A673 (cell line): ENCODE results near the gene LRRFIP1. TPM values are rescaled to one million over a fixed set of nuclear protein-coding genes. Genes with fewer than 3 reads are reported as not detected.

Experiments
- BruUV-seq: library from RNA; stranded (reverse); fragments of 400-500 nt; replicated peaks from 2 replicates; lab custom pipeline; 2021; lab: Mats Ljungman, UMichigan
- CTCF ChIA-PET: fragments of 300-600 bp; sonication (Branson Sonifier 250); formaldehyde crosslinking; loops from one replicate; lab custom pipeline; 2022; ENCODE audit warnings: antibody characterized with exemption; lab: Charles Lee
- POLR2A ChIA-PET: fragments of 300-600 bp; sonication (Branson Sonifier 250); formaldehyde crosslinking; loops from one replicate; lab custom pipeline; 2022; ENCODE audit warnings: antibody characterized with exemption; ENCODE audit not compliant: low non-redundant PET; lab: Charles Lee
- DNase-seq: peaks from one replicate; pipeline ENCODE4 v3.0.0-alpha.2; 2015; ENCODE audit warnings: low spot score
- H3K27ac ChIP-seq: fragments of 200-600 bp; sonication (generic); 2 replicates; pipeline ENCODE4 v1.5.1; 2016; ENCODE audit warnings: mixed run types, low read depth, mild to moderate bottlenecking, mixed read lengths, antibody characterized with exemption, low read length; ENCODE audit not compliant: poor library complexity, severe bottlenecking
- H3K27me3 ChIP-seq: fragments of 200-600 bp; sonication (generic); replicated peaks from 2 replicates; pipeline ENCODE4 v1.6.1; 2017; ENCODE audit warnings: mixed run types, low read depth, mild to moderate bottlenecking, mixed read lengths, antibody characterized with exemption, low read length; ENCODE audit not compliant: insufficient read depth, poor library complexity
- H3K36me3 ChIP-seq: fragments of 200-600 bp; sonication (generic); 2 replicates; pipeline ENCODE4 v1.6.1; 2016; ENCODE audit warnings: mixed run types, mild to moderate bottlenecking, mixed read lengths, antibody characterized with exemption, low read length; ENCODE audit not compliant: insufficient read depth, poor library complexity, severe bottlenecking
- H3K4me1 ChIP-seq: fragments of 200-600 bp; sonication (generic); 2 replicates; pipeline ENCODE4 v1.6.1; 2017; ENCODE audit warnings: mixed run types, mild to moderate bottlenecking, mixed read lengths, antibody characterized with exemption, low read length; ENCODE audit not compliant: insufficient read depth, poor library complexity, severe bottlenecking
- H3K4me3 ChIP-seq: fragments of 200-600 bp; sonication (generic); 2 replicates; pipeline ENCODE4 v1.5.1; 2016; ENCODE audit warnings: low read depth, mixed run types, mild to moderate bottlenecking, mixed read lengths, low read length; ENCODE audit not compliant: poor library complexity, severe bottlenecking
- H3K9me3 ChIP-seq: fragments of 200-600 bp; sonication (generic); 2 replicates; pipeline ENCODE4 v1.6.1; 2016; ENCODE audit warnings: mixed run types, low read depth, mild to moderate bottlenecking, mixed read lengths, antibody characterized with exemption, low read length; ENCODE audit not compliant: poor library complexity, severe bottlenecking
- EZH2 ChIP-seq: fragments of 200-600 bp; sonication (generic); IDR thresholded peaks from 2 replicates; pipeline ENCODE4 v1.6.1; 2017; ENCODE audit warnings: borderline replicate concordance, low read depth, mild to moderate bottlenecking, mixed read lengths, antibody characterized with exemption, low read length; ENCODE audit not compliant: poor library complexity, severe bottlenecking
- intact Hi-C: fragments of 100-400 bp; cut with micrococcal nuclease; formaldehyde crosslinking; loops from one replicate; pipeline ENCODE4 v1.10.0; 2022; ENCODE audit not compliant: unreplicated experiment
- total RNA-seq: library from RNA; stranded (reverse); gene quantifications from 2 replicates; pipeline ENCODE4 v1.2.3, GENCODE V29; 2021
- TF ChIP-seq, protein P1 (sequence below): fragments of 300-800, 200-600 bp; sonication (generic); conservative IDR thresholded peaks from 2 replicates; pipeline ENCODE4 v1.5.1; 2017; ENCODE audit warnings: low read depth, mild to moderate bottlenecking, antibody characterized with exemption, low read length, moderate library complexity, mixed read lengths

The LRRFIP1 gene
- total RNA-seq, 1 experiment from 2014 or later: 69.3 TPM

DNA sequence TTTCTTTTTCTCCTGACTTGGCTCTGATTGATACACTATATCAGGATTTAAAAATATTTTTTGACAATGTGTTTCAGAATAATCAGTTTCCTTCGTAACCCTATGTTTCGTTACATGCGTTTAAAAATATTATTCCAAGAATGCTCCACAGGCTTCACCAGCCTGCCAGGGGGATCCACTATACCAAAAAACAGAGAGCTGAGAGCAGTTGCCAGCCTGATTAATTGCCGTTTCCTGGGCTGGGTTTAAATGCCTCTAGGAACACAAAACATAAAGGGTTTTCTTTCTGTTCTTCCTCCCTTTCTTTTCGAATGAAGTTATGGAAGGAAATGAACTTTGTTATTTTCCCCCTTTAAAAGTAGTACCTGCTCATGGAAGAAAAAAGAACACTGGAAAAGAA, 47.9 kb downstream of the LRRFIP1 start:
- Histone ChIP-seq H3K9me3 (no peaks in the 10 kb centered on the region), H3K27me3 (no peaks in the 10 kb centered on the region), H3K4me1 (peaks cover 34% of the 10 kb centered on the region), H3K4me3 (peak overlapping the region; percentile 13), H3K27ac (peak overlapping the region; percentile 83), H3K36me3 (no peaks in the 10 kb centered on the region)
- ChIA-PET POLR2A (no interaction called here), CTCF (interaction anchor here (4.3 kb wide), 1 partner anchor 69 kb away, joined by 41 read pairs; no protein-coding TSS in a partner anchor)
- intact Hi-C loops: no loop called here
- TF ChIP-seq, protein P1, sequence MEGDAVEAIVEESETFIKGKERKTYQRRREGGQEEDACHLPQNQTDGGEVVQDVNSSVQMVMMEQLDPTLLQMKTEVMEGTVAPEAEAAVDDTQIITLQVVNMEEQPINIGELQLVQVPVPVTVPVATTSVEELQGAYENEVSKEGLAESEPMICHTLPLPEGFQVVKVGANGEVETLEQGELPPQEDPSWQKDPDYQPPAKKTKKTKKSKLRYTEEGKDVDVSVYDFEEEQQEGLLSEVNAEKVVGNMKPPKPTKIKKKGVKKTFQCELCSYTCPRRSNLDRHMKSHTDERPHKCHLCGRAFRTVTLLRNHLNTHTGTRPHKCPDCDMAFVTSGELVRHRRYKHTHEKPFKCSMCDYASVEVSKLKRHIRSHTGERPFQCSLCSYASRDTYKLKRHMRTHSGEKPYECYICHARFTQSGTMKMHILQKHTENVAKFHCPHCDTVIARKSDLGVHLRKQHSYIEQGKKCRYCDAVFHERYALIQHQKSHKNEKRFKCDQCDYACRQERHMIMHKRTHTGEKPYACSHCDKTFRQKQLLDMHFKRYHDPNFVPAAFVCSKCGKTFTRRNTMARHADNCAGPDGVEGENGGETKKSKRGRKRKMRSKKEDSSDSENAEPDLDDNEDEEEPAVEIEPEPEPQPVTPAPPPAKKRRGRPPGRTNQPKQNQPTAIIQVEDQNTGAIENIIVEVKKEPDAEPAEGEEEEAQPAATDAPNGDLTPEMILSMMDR: no peak; the same call in 1 of the 2 replicates
- no peak for TF ChIP-seq EZH2
- BruUV-seq: no TSS peak
- no peak for DNase-seq

DNA sequence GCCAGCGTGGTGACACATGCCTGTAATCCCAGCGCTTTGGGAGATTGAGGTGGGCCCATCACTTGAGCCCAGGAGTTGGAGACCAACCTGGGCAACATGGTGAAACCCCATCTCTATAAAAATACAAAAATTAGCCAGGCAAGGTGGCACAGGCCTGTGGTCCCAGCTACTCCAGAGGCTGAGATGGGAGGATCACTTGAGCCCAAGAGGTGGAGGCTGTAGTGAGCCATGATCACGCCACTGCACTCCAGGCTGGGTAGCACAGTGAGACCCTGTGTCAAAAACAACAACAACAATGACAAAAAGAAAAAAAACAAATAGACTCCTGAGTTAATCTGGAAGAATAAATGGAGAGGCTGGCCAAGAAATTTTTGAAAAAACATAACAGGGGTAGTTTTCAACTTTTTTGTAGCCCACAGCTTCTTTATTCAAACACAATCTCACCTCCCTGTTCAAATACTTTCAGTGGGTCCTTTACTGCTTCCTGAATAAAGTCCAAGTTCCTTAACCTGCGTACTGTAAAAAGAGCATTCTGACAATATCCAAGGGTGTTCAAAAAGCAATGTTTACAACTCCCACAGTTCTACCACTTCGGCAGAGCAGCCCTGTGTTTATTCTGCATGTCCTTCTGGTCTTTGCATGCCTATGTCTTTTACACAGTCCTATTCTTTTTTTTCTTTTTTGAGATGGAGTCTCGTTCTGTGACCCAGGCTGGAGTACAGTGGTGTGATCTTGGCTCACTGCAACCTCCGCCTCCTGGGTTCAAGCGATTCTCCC, 53.5 kb downstream of the LRRFIP1 start:
- BruUV-seq: no TSS peak
- DNase-seq: no peak
- CTCF ChIA-PET: no interaction called here
- intact Hi-C loops: no loop called here
- no peaks in the 10 kb centered on the region for H3K27me3 ChIP-seq
- no peaks in the 10 kb centered on the region for H3K36me3 ChIP-seq
- POLR2A ChIA-PET: no interaction called here
- TF ChIP-seq, protein P1: no peak
- no peak for TF ChIP-seq EZH2
- no peak overlapping the region for H3K27ac ChIP-seq
- no peak overlapping the region for H3K4me3 ChIP-seq
- no peaks in the 10 kb centered on the region for H3K9me3 ChIP-seq
- peaks cover 4% of the 10 kb centered on the region for H3K4me1 ChIP-seq

DNA sequence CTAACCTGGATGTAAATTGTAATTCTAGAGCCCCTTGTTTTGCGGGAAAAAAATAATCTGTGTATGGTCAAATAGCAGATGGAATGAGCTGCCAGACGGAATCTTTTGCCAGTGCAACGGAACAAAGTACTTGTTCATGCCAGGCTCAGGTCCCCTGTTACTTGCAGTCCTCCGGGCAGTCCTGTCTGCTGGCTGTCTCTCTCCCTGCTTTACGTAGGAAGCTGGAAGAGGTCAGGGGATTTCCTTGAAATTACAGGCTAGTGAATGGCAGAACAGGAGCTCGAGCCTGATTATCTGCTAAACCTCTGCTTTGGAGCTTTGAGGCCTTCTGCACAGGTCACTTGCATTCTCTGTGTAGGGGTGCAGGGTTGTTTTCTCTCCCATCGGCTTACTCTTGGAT, 54.8 kb downstream of the LRRFIP1 start:
- ChIA-PET POLR2A (no interaction called here), CTCF (no interaction called here)
- no peak overlapping the region for H3K27ac ChIP-seq
- no peaks in the 10 kb centered on the region for H3K27me3 ChIP-seq
- no peaks in the 10 kb centered on the region for H3K9me3 ChIP-seq
- intact Hi-C loops: no loop called here
- TF ChIP-seq, protein P1: no peak
- no peak for TF ChIP-seq EZH2
- no peaks in the 10 kb centered on the region for H3K36me3 ChIP-seq
- no peaks in the 10 kb centered on the region for H3K4me1 ChIP-seq
- DNase-seq: no peak
- BruUV-seq: no TSS peak
- no peak overlapping the region for H3K4me3 ChIP-seq
